Endothelial cell of umbilical vein (primary cell): ENCODE data around the gene DDX39A. TPM values are rescaled to one million over a fixed set of nuclear protein-coding genes. Genes with fewer than 3 reads are reported as not detected.

ENCODE experiments used
- BruUV-seq: library from RNA; stranded (reverse); fragments of 400-500 nt; replicated peaks from 2 replicates; lab custom pipeline; 2021; lab: Mats Ljungman, UMichigan
- CTCF ChIA-PET: fragments of 300-600, 350-600 bp; sonication (Branson Sonifier 250); formaldehyde crosslinking; loops from one replicate; lab custom pipeline; 2021; ENCODE audit warnings: antibody characterized with exemption, inconsistent platforms; lab: Charles Lee
- POLR2A ChIA-PET: fragments of 300-600, 350-600 bp; sonication (Branson Sonifier 250); formaldehyde crosslinking; loops from one replicate; lab custom pipeline; 2021; ENCODE audit warnings: antibody characterized with exemption, inconsistent platforms; lab: Charles Lee
- DNase-seq: peaks from one replicate; pipeline ENCODE4 v3.0.0-alpha.2; 2011; ENCODE audit warnings: low read depth, low spot score
- FAIRE-seq: peaks from 2 replicates; lab custom pipeline; 2011; peaks lifted over from hg19 to GRCh38; lab: Jason Lieb, UNC
- H2AFZ ChIP-seq: 2 replicates; pipeline ENCODE4 v1.6.0; 2012; ENCODE audit warnings: low read depth, low read length, control low read depth, inconsistent platforms
- H3K27ac ChIP-seq: 2 replicates; pipeline ENCODE4 v1.5.1; 2011; ENCODE audit warnings: low read depth, mild to moderate bottlenecking, control low read depth, low read length, moderate library complexity; ENCODE audit not compliant: insufficient read depth
- H3K27me3 ChIP-seq, 2 experiments: 2 replicates each; pipeline versions ENCODE4 v1.6.0 to v1.6.1; 2011; ENCODE audit warnings: low read length in 2 of 2, mixed read lengths in 1 of 2; ENCODE audit not compliant: control insufficient read depth in 2 of 2, insufficient read depth in 2 of 2
- H3K36me3 ChIP-seq, 2 experiments: 2 replicates in 1 of 2; 3 replicates in 1 of 2; pipeline ENCODE4 v1.5.1; 2011; ENCODE audit warnings: low read length in 2 of 2, mild to moderate bottlenecking in 1 of 2, moderate library complexity in 1 of 2; ENCODE audit not compliant: control insufficient read depth in 2 of 2, insufficient read depth in 2 of 2; ENCODE audit errors: extremely low read depth in 1 of 2
- H3K4me1 ChIP-seq: 3 replicates; pipeline ENCODE4 v1.5.1; 2011; ENCODE audit warnings: mild to moderate bottlenecking, low read length; ENCODE audit not compliant: control insufficient read depth, insufficient read depth; ENCODE audit errors: extremely low read depth
- H3K4me2 ChIP-seq: 2 replicates; pipeline ENCODE4 v1.6.1; 2011; ENCODE audit warnings: low read length, control low read depth, mixed read lengths; ENCODE audit not compliant: insufficient read depth
- H3K4me3 ChIP-seq, 3 experiments: fragments of 200-600 bp in 1 of 3; sonication (generic), shearing (Covaris generic) in 1 of 3; replicated peaks in 1 of 3; 2 replicates each; pipeline ENCODE4 v1.5.1; 2011 to 2016; ENCODE audit warnings: control low read depth in 3 of 3, low read length in 3 of 3, mild to moderate bottlenecking in 2 of 3, inconsistent platforms in 1 of 3, low read depth in 1 of 3, moderate library complexity in 1 of 3; ENCODE audit not compliant: insufficient read depth in 1 of 3
- H3K79me2 ChIP-seq: 2 replicates; pipeline ENCODE4 v1.6.0; 2012; ENCODE audit warnings: low read length, inconsistent platforms; ENCODE audit not compliant: control insufficient read depth, insufficient read depth
- H3K9ac ChIP-seq: replicated peaks from 2 replicates; pipeline ENCODE3; 2011; ENCODE audit warnings: low read length, control low read depth; ENCODE audit not compliant: insufficient read depth; ENCODE audit errors: extremely low read depth
- H3K9me1 ChIP-seq: replicated peaks from 3 replicates; pipeline ENCODE4 v1.6.0; 2011; ENCODE audit warnings: mild to moderate bottlenecking, low read length; ENCODE audit not compliant: control insufficient read depth, insufficient read depth; ENCODE audit errors: extremely low read depth
- H3K9me3 ChIP-seq: replicated peaks from 2 replicates; pipeline ENCODE4 v1.5.1; 2012; ENCODE audit warnings: low read length, inconsistent platforms; ENCODE audit not compliant: control insufficient read depth, insufficient read depth
- H4K20me1 ChIP-seq: replicated peaks from 2 replicates; pipeline ENCODE3; 2011; ENCODE audit warnings: mild to moderate bottlenecking, low read length; ENCODE audit not compliant: control insufficient read depth, insufficient read depth; ENCODE audit errors: extremely low read depth
- CTCF ChIP-seq, 2 donors: IDR thresholded peaks; 1 replicate in 1 of 2; 2 replicates in 1 of 2; pipeline ENCODE4 v1.5.1; 2011; ENCODE audit warnings: low read length in 2 of 2, mild to moderate bottlenecking in 2 of 2, moderate library complexity in 2 of 2, control low read depth in 1 of 2, inconsistent platforms in 1 of 2, low read depth in 1 of 2; ENCODE audit not compliant: insufficient read depth in 1 of 2; ENCODE audit errors: extremely low read depth in 1 of 2
- EZH2 ChIP-seq: IDR thresholded peaks from 2 replicates; pipeline ENCODE4 v1.6.1; 2012; ENCODE audit warnings: borderline replicate concordance, low read depth, mild to moderate bottlenecking, moderate library complexity, low read length, inconsistent platforms; ENCODE audit not compliant: severe bottlenecking
- FOS ChIP-seq: IDR thresholded peaks from 2 replicates; pipeline ENCODE4 v1.6.1; 2011; ENCODE audit warnings: mild to moderate bottlenecking, low read length, moderate library complexity, borderline replicate concordance; ENCODE audit not compliant: insufficient read depth
- GATA2 ChIP-seq: IDR thresholded peaks from 2 replicates; pipeline ENCODE4 v1.7.0; 2011; ENCODE audit warnings: low read depth, mild to moderate bottlenecking, moderate library complexity, mixed read lengths, low read length; ENCODE audit not compliant: insufficient read length, insufficient read depth
- JUN ChIP-seq: IDR thresholded peaks from 2 replicates; pipeline ENCODE4 v1.6.1; 2011; ENCODE audit warnings: borderline replicate concordance, low read depth; ENCODE audit not compliant: insufficient read length, insufficient read depth
- MAX ChIP-seq: IDR thresholded peaks from 2 replicates; pipeline ENCODE4 v1.6.1; 2011; ENCODE audit not compliant: insufficient read depth, insufficient read length
- MYC ChIP-seq: IDR thresholded peaks from one replicate; pipeline ENCODE4 v1.6.1; 2011; ENCODE audit warnings: mild to moderate bottlenecking, low read depth, low read length
- POLR2A ChIP-seq: IDR thresholded peaks from 2 replicates; pipeline ENCODE4 v1.6.1; 2012; ENCODE audit warnings: low read depth, mild to moderate bottlenecking, control low read depth, low read length
- POLR2AphosphoS5 ChIP-seq: IDR thresholded peaks from 2 replicates; pipeline ENCODE4 v1.6.1; 2012; ENCODE audit warnings: low read depth, mild to moderate bottlenecking, control low read depth, low read length, moderate library complexity; ENCODE audit not compliant: insufficient read depth
- dilution Hi-C: fragments of 300-500 bp; cut with MboI; formaldehyde crosslinking; loops from one replicate; pipeline ENCODE4 v1.15.0; 2019; ENCODE audit warnings: low sequenced_read_pairs; ENCODE audit not compliant: extremely low pct_ligation_motif_present
- intact Hi-C: fragments of 100-400 bp; cut with micrococcal nuclease; formaldehyde crosslinking; loops from one replicate; pipeline ENCODE4 v1.10.0; 2022
- polyA plus RNA-seq, 4 experiments: library from polyadenylated mRNA; depleted of rRNA in 3 of 4; stranded (reverse) in 3 of 4; unstranded in 1 of 4; fragments of >200 nt; gene quantifications; 2 replicates each; pipeline versions ENCODE4 v1.2.1 to v1.2.3, GENCODE V29; 2011 to 2012; ENCODE audit warnings: missing spikeins in 1 of 4
- total RNA-seq: library from RNA; stranded (reverse); gene quantifications from 2 replicates; pipeline ENCODE4 v1.2.3, GENCODE V29; 2021

The DDX39A gene
- total and polyA plus RNA-seq, 2 donors (not counting 3 experiments of a cell fraction or from before 2014, with no cell fraction given), result 157 to 158 TPM

- H3K9me1 ChIP-seq, result no peaks in the 10 kb centered on the region
- dilution Hi-C loops, result no loop called here
- no peak overlapping the region for H3K9ac ChIP-seq
- H3K36me3 ChIP-seq, result peaks cover 14 to 36% of the 10 kb centered on the region in 2 experiments
- BruUV-seq, result no TSS peak
- H3K27ac ChIP-seq, result no peak overlapping the region
- H3K27me3 ChIP-seq, result no peaks in the 10 kb centered on the region
- peaks cover 2% of the 10 kb centered on the region for H3K79me2 ChIP-seq
- no peaks in the 10 kb centered on the region for H3K9me3 ChIP-seq
- no peak overlapping the region for H2AFZ ChIP-seq
- no peak for TF ChIP-seq POLR2AphosphoS5
- no peak for TF ChIP-seq JUN
- TF ChIP-seq EZH2, result no peak
- ChIA-PET POLR2A (no interaction called here), CTCF (interaction anchor here (0.9 to 3.3 kb wide), 15 partner anchors 9 to 271 kb away, joined by 3 to 36 read pairs (median 7); partner anchors contain the start of gene ASF1B)
- no peak overlapping the region for H3K4me2 ChIP-seq
- FAIRE-seq, result no peak
- no peak overlapping the region for H3K4me3 ChIP-seq
- no peaks in the 10 kb centered on the region for H3K4me1 ChIP-seq
- DNase-seq, result no peak
- H4K20me1 ChIP-seq, result no peaks in the 10 kb centered on the region
- intact Hi-C loops, result no loop called here
Observed at GRCh38 chr19:14405380-14405757, 13.8 kb downstream of the DDX39A start.

- H3K4me2 ChIP-seq, result no peak overlapping the region
- FAIRE-seq (no peak), DNase-seq (no peak)
- peaks cover 11 to 26% of the 10 kb centered on the region in 2 experiments for H3K36me3 ChIP-seq
- no peaks in the 10 kb centered on the region for H3K4me1 ChIP-seq
- no peak overlapping the region for H3K4me3 ChIP-seq
- CTCF ChIA-PET, result interaction anchor here (1.5 to 3.3 kb wide), 4 partner anchors 42 to 268 kb away, joined by 7 to 36 read pairs (median 8); partner anchors contain the start of gene ASF1B
- H3K9me1 ChIP-seq, result no peaks in the 10 kb centered on the region
- no peaks in the 10 kb centered on the region for H3K9me3 ChIP-seq
- TF ChIP-seq POLR2A, result no peak
- no peak for TF ChIP-seq FOS
- no peak for TF ChIP-seq JUN
- TF ChIP-seq MYC, result no peak
- no peak for TF ChIP-seq CTCF (IDR thresholded peaks at IDR 0.05; ENCODE audit: extremely low read depth in 1 of 2, insufficient read depth in 1 of 2, low read depth in 1 of 2, low read length in 2 of 2)
- TF ChIP-seq POLR2AphosphoS5, result no peak
- TF ChIP-seq GATA2, result no peak
- TF ChIP-seq MAX, result no peak
- TF ChIP-seq EZH2, result no peak
- no peak overlapping the region for H3K9ac ChIP-seq
- dilution Hi-C loops, result no loop called here
- no peaks in the 10 kb centered on the region for H4K20me1 ChIP-seq
- no TSS peak for BruUV-seq
- H2AFZ ChIP-seq, result no peak overlapping the region
- intact Hi-C loops, result no loop called here
- no peak overlapping the region for H3K27ac ChIP-seq
- no peaks in the 10 kb centered on the region for H3K27me3 ChIP-seq
- POLR2A ChIA-PET, result no interaction called here
- no peaks in the 10 kb centered on the region for H3K79me2 ChIP-seq
Observed at GRCh38 chr19:14404312-14404711, 14.8 kb downstream of the DDX39A start.
